ENCODE data around the gene SPINK4. TPM values are rescaled to one million over a fixed set of nuclear protein-coding genes. Genes with fewer than 3 reads are reported as not detected.

Gene SPINK4
- total RNA-seq, 2 donors from 2014 or later, result not detected

DNA sequence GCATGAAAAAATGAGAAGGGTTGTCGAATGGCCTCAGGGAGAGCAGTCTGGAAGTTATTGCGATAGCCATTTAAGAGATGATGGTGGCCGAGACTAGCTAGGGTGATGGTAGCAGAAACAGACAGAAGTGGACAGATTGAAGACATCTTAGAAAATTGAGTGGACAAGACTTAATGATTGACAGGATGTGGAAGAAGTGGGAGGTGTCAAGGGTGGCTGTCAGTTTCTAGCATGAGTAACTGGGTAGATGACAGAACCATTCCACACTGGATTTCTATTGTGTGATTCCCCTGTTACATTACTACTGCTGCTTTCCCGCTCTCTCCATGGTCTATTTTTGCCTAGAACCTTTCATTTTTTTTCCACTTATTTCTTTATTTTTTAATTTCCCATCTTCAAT lies 37.5 kb downstream of the SPINK4 start:
- Histone ChIP-seq H3K4me1 (replicated peaks) (no peaks in the 10 kb centered on the region), H3K4me3 (no peak overlapping the region), H3K9me3 (no peaks in the 10 kb centered on the region), H3K27me3 (replicated peaks; ENCODE audit: insufficient read depth) (no peaks in the 10 kb centered on the region), H3K27ac (no peak overlapping the region), H3K36me3 (peaks cover 0 to 28% of the 10 kb centered on the region in 2 donors)
- WGBS, result 93% methylated on average over 4 of the region's 4 CpGs
- TF ChIP-seq POLR2AphosphoS5 (IDR thresholded peaks at IDR 0.05) (no peak), POLR2A (IDR thresholded peaks at IDR 0.05) (no peak)
- TF ChIP-seq, protein P1, sequence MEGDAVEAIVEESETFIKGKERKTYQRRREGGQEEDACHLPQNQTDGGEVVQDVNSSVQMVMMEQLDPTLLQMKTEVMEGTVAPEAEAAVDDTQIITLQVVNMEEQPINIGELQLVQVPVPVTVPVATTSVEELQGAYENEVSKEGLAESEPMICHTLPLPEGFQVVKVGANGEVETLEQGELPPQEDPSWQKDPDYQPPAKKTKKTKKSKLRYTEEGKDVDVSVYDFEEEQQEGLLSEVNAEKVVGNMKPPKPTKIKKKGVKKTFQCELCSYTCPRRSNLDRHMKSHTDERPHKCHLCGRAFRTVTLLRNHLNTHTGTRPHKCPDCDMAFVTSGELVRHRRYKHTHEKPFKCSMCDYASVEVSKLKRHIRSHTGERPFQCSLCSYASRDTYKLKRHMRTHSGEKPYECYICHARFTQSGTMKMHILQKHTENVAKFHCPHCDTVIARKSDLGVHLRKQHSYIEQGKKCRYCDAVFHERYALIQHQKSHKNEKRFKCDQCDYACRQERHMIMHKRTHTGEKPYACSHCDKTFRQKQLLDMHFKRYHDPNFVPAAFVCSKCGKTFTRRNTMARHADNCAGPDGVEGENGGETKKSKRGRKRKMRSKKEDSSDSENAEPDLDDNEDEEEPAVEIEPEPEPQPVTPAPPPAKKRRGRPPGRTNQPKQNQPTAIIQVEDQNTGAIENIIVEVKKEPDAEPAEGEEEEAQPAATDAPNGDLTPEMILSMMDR (IDR thresholded peaks at IDR 0.05), result no peak
- no peak for DNase-seq (ENCODE audit: low spot score)
- intact Hi-C loops (cut with DNase I), result no loop called here

DNA sequence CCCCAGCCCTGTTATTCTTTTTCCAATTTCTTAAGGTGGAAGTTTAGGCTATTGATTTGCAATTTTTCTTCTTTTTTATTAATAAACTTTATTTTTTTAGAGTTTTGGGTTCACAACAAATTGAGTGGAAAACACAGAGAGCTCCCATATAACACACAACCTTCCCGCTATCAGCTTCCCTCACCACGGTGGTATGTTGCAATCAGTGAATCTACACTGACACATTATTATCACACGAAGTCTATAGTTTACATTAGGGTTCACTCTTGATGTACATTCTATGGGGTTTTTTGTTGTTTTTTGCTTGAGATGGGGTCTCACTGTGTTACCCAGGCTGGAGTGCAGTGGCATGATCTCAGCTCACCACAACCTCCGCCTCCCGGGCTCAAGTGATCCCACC lies 45.5 kb downstream of the SPINK4 start:
- H3K36me3 ChIP-seq, result no peaks in the 10 kb centered on the region
- H3K4me1 ChIP-seq (replicated peaks), result no peaks in the 10 kb centered on the region
- intact Hi-C loops (cut with DNase I), result loop anchor here (5.0 kb wide), 1 partner anchor 182 kb away; no protein-coding TSS in a partner anchor
- no peak overlapping the region for H3K27ac ChIP-seq
- DNase-seq (ENCODE audit: low spot score), result no peak
- TF ChIP-seq POLR2AphosphoS5 (IDR thresholded peaks at IDR 0.05) (no peak), POLR2A (IDR thresholded peaks at IDR 0.05) (no peak)
- TF ChIP-seq, protein P1 (IDR thresholded peaks at IDR 0.05), result no peak
- 91% methylated on average over 5 of the region's 5 CpGs for WGBS
- H3K4me3 ChIP-seq, result no peak overlapping the region
- H3K9me3 ChIP-seq, result no peaks in the 10 kb centered on the region
- no peaks in the 10 kb centered on the region for H3K27me3 ChIP-seq (replicated peaks; ENCODE audit: insufficient read depth)

DNA sequence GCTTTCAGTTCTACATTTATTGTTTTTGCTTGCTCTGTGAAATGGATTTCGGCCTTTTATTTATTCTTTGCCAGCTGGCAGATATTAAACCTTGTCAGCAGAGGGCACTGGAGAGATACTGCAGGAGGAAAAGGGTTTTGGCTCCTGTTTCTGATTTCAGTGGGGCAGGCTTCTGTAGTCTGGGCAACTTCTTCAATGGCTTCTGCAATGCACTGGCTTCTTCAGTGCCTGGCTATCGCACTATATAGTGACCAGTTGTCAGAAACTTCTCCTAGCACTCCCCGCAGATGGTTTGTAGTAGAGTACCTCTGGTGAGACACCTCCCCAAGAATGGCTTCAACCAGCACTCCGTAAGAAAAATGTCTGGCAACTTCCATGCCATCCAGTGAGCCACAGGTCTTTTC lies 47.1 kb downstream of the SPINK4 start:
- H3K27ac ChIP-seq, result peak overlapping the region; percentile 51 to 53
- intact Hi-C loops (cut with DNase I), result loop anchor here (5.0 kb wide), 1 partner anchor 180 kb away; no protein-coding TSS in a partner anchor
- H3K4me3 ChIP-seq, result no peak overlapping the region
- no peaks in the 10 kb centered on the region for H3K36me3 ChIP-seq
- no peaks in the 10 kb centered on the region for H3K9me3 ChIP-seq
- WGBS, result 54% methylated on average over 4 of the region's 4 CpGs
- DNase-seq (ENCODE audit: low spot score), result peak; percentile 54
- H3K4me1 ChIP-seq (replicated peaks), result peaks cover 3% of the 10 kb centered on the region
- TF ChIP-seq POLR2A (IDR thresholded peaks at IDR 0.05) (no peak), POLR2AphosphoS5 (IDR thresholded peaks at IDR 0.05) (peak; percentile 73)
- TF ChIP-seq, protein P1 (IDR thresholded peaks at IDR 0.05), result peak; percentile 49 to 85 (median 68)
- no peaks in the 10 kb centered on the region for H3K27me3 ChIP-seq (replicated peaks; ENCODE audit: insufficient read depth)

DNA sequence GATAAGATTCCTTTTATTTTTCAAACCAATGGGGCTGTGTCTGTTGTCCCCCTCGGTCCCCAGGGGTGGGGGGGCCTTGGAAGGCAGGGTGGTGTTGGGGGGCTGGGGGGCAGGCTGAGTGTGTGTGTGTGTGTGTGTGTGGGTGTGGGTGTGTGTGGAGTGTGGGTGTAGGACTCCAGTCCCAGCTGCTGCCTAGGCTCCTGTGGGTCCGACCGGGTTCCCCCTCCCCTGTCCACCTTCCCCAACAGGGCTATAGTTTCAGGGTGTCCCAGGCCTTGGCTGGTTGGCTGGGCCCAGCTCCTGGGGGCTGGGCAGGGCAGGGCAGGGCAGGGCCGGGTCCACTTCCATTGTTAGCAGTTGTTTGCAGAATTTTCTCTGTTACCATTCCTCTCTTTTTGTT lies 48.3 kb downstream of the SPINK4 start:
- 76% methylated on average over 4 of the region's 4 CpGs for WGBS
- Histone ChIP-seq H3K4me1 (replicated peaks) (peaks cover 3% of the 10 kb centered on the region), H3K9me3 (no peaks in the 10 kb centered on the region), H3K36me3 (no peaks in the 10 kb centered on the region), H3K4me3 (no peak overlapping the region), H3K27me3 (replicated peaks; ENCODE audit: insufficient read depth) (no peaks in the 10 kb centered on the region), H3K27ac (peak overlapping the region; percentile 97)
- no peak for DNase-seq (ENCODE audit: low spot score)
- TF ChIP-seq, protein P1 (IDR thresholded peaks at IDR 0.05), result no peak
- TF ChIP-seq POLR2AphosphoS5 (IDR thresholded peaks at IDR 0.05) (no peak), POLR2A (IDR thresholded peaks at IDR 0.05) (no peak)
- intact Hi-C loops (cut with DNase I), result loop anchor here (5.0 kb wide), 1 partner anchor 179 kb away; no protein-coding TSS in a partner anchor

DNA sequence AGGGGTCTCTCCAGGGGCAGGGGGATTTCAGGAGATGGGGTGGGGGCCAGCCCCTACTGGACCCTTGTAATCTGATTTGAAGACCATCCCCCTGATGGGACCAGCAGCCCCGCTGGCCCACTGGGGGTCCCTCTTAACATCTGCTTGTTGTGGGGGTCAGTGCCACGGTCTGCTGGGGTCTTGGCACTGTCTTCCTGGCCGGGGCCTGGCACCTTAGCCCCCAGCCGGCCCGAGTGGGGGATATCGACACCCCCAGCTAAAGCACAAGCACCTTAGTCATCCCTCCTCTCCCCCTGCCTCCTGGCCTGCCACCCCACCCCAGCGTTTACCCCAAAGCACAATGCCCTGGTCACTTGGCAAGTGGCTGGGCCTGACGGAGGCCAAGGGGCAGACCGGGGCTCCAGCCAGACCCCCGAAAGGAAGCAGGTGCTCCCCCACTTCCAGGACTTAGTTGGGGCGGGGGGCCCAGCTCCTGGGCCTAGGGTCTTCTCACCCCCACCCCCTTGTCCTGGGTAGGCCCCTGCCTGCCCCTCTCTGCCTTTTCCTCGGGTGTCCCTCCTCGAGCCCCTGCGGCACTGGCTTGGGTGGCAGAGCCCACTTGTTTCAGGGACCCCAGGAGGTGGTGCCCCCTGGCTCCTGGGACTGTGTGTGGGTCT lies 49.0 kb downstream of the SPINK4 start:
- peaks cover 3% of the 10 kb centered on the region for H3K4me1 ChIP-seq (replicated peaks)
- H3K4me3 ChIP-seq, result no peak overlapping the region
- H3K9me3 ChIP-seq, result no peaks in the 10 kb centered on the region
- TF ChIP-seq POLR2A (IDR thresholded peaks at IDR 0.05) (no peak), POLR2AphosphoS5 (IDR thresholded peaks at IDR 0.05) (no peak)
- TF ChIP-seq, protein P1 (IDR thresholded peaks at IDR 0.05), result no peak
- no peak for DNase-seq (ENCODE audit: low spot score)
- no peaks in the 10 kb centered on the region for H3K36me3 ChIP-seq
- H3K27me3 ChIP-seq (replicated peaks; ENCODE audit: insufficient read depth), result no peaks in the 10 kb centered on the region
- intact Hi-C loops (cut with DNase I), result loop anchor here (5.0 kb wide), 1 partner anchor 178 kb away; no protein-coding TSS in a partner anchor
- 79% methylated on average over 14 of the region's 14 CpGs for WGBS
- H3K27ac ChIP-seq, result peak overlapping the region; percentile 97
